ENCODE data around the gene PGAP6.
"Not testable (repeated sequence)": the region's sequence is repeated elsewhere in the genome, so short reads cannot be mapped to it uniquely, and the experiment has no call there.

The PGAP6 gene

GRCh38 chr16:348495-348894 lies 33.3 kb downstream of the PGAP6 start:
- not testable (repeated sequence) for DNase-seq

- DNase-seq, result no peak
Observed at GRCh38 chr16:347203-347602, 34.6 kb downstream of the PGAP6 start.

- no peak for DNase-seq
Observed at GRCh38 chr16:346587-346986, 35.2 kb downstream of the PGAP6 start.

- no peak for DNase-seq
Observed at GRCh38 chr16:345772-346171, 36.0 kb downstream of the PGAP6 start.

GRCh38 chr16:342455-343213 lies 39.1 kb downstream of the PGAP6 start:
- no peak for DNase-seq

GRCh38 chr16:341974-342336 lies 39.8 kb downstream of the PGAP6 start:
- DNase-seq, result not testable (repeated sequence)

GRCh38 chr16:341095-341973 lies 40.4 kb downstream of the PGAP6 start:
- not testable (repeated sequence) for DNase-seq

- no peak for DNase-seq
Observed at GRCh38 chr16:340370-341091, 41.2 kb downstream of the PGAP6 start.

- DNase-seq, result no peak
Observed at GRCh38 chr16:339680-340079, 42.1 kb downstream of the PGAP6 start.

- no peak for DNase-seq
Observed at GRCh38 chr16:337975-338575, 43.7 kb downstream of the PGAP6 start.

GRCh38 chr16:337437-337836 lies 44.3 kb downstream of the PGAP6 start:
- no peak for DNase-seq

- no peak for DNase-seq
Observed at GRCh38 chr16:336269-336668, 45.5 kb downstream of the PGAP6 start.

- DNase-seq, result not testable (repeated sequence)
Observed at GRCh38 chr16:334861-335632, 46.7 kb downstream of the PGAP6 start.

GRCh38 chr16:334164-334832 lies 47.5 kb downstream of the PGAP6 start:
- not testable (repeated sequence) for DNase-seq

GRCh38 chr16:333406-334094 lies 48.2 kb downstream of the PGAP6 start:
- no peak for DNase-seq

GRCh38 chr16:331181-331814 lies 50.5 kb downstream of the PGAP6 start:
- DNase-seq, result not testable (repeated sequence)

GRCh38 chr16:330741-331140 lies 51.0 kb downstream of the PGAP6 start:
- DNase-seq, result no peak

GRCh38 chr16:325375-326145 lies 56.2 kb downstream of the PGAP6 start:
- no peak for DNase-seq

- no peak for DNase-seq
Observed at GRCh38 chr16:324451-325334, 57.1 kb downstream of the PGAP6 start.
